HG03432 (cell line): ENCODE data around the gene PCDHGA1.
A peak's percentile ranks its signal among the peaks of the same experiment; 100 is the strongest.
"Not testable (repeated sequence)": the region's sequence is repeated elsewhere in the genome, so short reads cannot be mapped to it uniquely, and the experiment has no call there.

ENCODE experiments used
- ATAC-seq: cut with Tn5 transposase; IDR thresholded peaks from one replicate; pipeline ENCODE4 v1.9.1; 2021; ENCODE audit warnings: mild to moderate bottlenecking, moderate library complexity; ENCODE audit not compliant: unreplicated experiment

The PCDHGA1 gene

DNA sequence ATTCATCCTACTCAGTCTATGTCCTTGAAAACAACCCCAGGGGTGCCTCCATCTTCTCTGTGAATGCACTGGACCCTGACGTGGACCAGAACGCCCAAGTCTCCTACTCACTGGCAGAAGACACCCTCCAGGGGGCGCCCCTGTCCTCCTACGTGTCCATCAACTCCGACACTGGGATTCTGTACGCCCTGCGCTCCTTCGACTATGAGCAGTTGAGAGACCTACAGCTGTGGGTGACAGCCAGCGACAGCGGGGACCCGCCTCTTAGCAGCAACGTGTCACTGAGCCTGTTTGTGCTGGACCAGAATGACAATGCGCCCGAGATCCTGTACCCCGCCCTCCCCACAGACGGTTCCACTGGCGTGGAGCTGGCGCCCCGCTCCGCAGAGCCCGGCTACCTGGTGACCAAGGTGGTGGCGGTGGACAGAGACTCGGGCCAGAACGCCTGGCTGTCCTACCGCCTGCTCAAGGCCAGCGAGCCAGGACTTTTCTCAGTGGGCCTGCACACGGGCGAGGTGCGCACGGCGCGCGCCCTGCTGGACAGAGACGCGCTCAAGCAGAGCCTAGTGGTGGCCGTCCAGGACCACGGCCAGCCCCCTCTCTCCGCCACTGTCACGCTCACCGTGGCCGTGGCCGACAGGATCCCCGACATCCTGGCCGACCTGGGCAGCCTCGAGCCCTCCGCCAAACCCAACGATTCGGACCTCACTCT, 45.3 kb downstream of the PCDHGA1 start:
- ATAC-seq = not testable (repeated sequence)

DNA sequence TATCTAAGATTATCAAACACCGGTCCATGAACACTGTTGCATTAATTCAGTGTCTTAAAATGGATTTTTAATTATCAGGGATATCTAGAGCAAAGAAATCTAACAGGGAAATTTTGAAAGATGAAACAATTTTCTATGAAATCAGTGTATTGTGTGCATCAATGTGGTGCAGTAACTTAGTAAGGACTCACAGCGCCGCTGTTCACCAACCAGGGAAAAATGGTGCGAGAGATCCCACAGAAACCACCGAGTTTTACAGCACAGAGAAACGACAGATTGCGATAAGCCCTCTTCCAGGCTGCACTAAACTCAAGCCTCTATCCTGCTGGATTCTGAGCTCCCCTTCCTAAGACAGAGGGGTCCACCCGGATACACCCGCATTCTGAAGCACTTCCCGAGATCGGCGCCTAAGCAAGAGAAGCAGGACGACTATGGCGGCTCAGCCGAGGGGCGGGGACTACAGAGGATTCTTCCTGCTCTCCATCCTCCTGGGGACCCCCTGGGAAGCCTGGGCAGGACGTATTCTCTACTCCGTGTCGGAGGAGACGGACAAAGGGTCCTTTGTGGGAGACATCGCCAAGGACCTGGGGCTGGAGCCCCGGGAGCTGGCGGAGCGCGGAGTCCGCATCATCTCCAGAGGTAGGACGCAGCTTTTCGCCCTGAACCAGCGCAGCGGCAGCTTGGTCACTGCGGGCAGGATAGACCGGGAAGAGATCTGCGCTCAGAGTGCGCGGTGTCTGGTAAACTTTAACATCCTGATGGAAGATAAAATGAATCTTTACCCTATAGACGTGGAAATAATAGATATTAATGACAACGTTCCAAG, 52.4 kb downstream of the PCDHGA1 start, which contains the start of gene PCDHGA7:
Gene PCDHGA7, plus strand, starts transcription at position 274 of the 826 bp plus-strand sequence. Its CDS starts 158 bp downstream, at position 432.
- ATAC-seq = peak; percentile 64

- ATAC-seq = no peak
Observed at GRCh38 chr5:141383345-141383744, 53.0 kb downstream of the PCDHGA1 start.

- ATAC-seq = no peak
Observed at GRCh38 chr5:141384471-141385267, 54.4 kb downstream of the PCDHGA1 start.

- ATAC-seq = peak; percentile 91
Observed at GRCh38 chr5:141387557-141388311, 57.4 kb downstream of the PCDHGA1 start, which contains the start of gene PCDHGB4. Gene PCDHGB4 (plus strand): TSS chr5:141387698. CDS start chr5:141387885, 187 bp downstream.

- ATAC-seq = no peak
Observed at GRCh38 chr5:141388661-141389060, 58.3 kb downstream of the PCDHGA1 start.

- no peak for ATAC-seq
Observed at GRCh38 chr5:141389153-141390042, 59.1 kb downstream of the PCDHGA1 start.

DNA sequence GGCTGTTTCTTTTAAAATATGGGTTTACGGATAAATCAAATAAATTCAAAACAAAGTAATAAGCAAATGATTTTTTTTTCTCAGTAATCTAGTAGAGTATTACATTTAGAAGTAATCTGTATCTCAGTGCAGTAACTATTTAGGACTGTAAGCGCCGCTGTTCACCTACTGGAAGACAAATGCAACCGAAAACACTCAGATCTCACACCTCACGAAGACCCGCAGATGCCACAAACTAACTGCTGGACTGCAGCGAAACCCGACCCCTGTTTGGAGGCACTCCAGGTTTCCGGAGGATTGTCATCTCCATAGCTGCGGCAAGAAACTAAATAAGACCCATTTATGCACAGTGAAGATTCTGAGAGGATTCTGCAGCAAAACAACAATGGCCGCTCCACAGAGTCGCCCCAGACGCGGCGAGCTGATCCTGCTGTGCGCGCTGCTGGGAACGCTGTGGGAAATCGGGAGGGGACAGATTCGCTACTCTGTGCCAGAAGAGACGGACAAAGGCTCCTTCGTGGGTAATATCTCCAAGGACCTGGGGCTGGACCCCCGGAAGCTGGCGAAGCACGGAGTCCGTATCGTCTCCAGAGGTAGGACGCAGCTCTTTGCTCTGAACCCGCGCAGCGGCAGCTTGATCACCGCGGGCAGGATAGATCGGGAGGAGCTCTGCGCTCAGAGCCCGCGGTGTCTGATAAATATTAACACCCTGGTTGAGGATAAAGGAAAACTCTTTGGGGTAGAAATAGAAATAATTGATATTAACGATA, 62.3 kb downstream of the PCDHGA1 start, which contains the start of gene PCDHGA8:
Gene PCDHGA8, plus strand, starts transcription at position 205 of the 770 bp plus-strand sequence. Its CDS starts 181 bp downstream, at position 386.
- no peak for ATAC-seq

GRCh38 chr5:141393267-141393666, 63.0 kb downstream of the PCDHGA1 start:
- ATAC-seq = no peak

DNA sequence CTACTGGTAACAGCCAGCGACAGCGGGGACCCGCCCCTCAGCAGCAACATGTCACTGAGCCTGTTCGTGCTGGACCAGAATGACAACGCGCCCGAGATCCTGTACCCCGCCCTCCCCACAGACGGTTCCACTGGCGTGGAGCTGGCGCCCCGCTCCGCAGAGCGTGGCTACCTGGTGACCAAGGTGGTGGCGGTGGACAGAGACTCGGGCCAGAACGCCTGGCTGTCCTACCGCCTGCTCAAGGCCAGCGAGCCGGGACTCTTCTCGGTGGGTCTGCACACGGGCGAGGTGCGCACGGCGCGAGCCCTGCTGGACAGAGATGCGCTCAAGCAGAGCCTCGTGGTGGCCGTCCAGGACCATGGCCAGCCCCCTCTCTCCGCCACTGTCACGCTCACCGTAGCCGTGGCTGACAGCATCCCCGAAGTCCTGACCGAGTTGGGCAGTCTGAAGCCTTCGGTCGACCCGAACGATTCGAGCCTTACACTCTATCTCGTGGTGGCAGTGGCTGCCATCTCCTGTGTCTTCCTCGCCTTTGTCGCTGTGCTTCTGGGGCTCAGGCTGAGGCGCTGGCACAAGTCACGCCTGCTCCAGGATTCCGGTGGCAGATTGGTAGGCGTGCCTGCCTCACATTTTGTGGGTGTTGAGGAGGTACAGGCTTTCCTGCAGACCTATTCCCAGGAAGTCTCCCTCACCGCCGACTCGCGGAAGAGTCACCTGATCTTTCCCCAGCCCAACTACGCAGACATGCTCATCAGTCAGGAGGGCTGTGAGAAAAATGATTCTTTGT, 64.3 kb downstream of the PCDHGA1 start:
- not testable (repeated sequence) for ATAC-seq

DNA sequence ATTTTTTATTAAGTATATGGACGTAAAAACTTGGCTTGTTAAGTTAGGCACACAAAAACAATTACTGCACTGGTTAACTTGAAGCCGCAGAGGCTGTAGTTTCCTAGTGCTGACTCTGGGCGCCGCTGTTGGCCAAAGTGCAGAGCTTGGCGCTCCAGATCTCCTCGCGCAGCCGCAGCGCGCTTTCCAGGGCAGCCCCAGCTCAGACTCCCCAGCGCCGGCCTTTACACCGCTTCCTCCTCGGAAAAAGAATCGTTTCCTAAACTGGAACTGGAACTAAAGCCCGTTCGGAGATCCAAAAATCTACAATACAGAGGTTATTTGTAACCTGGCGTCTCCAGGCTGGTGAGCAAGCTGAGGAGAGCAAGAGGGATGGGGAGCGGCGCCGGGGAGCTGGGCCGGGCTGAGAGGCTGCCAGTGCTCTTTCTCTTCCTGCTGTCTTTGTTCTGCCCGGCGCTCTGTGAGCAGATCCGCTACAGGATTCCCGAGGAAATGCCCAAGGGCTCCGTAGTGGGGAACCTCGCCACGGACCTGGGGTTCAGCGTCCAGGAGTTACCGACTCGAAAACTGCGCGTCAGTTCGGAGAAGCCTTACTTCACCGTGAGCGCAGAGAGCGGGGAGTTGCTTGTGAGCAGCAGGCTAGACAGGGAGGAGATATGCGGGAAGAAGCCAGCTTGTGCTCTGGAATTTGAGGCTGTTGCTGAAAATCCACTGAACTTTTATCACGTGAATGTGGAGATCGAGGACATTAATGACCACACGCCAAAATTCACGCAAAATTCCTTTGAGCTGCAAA, 67.6 kb downstream of the PCDHGA1 start, which contains the start of gene PCDHGB5:
Gene PCDHGB5, plus strand, starts transcription at position 192 of the 796 bp plus-strand sequence. Its CDS starts 181 bp downstream, at position 373.
- peak; percentile 99 for ATAC-seq

DNA sequence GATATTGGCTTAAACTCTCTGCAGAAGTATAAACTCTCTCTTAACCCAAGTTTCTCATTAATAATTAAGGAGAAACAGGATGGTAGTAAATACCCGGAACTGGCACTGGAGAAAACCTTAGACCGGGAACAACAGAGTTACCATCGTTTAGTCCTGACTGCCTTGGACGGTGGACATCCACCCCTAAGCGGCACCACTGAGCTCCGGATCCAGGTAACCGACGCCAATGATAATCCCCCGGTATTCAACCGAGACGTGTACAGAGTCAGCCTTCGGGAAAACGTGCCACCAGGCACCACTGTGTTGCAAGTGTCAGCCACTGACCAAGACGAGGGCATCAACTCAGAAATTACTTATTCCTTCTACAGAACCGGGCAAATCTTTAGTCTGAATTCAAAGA, 68.3 kb downstream of the PCDHGA1 start:
- no peak for ATAC-seq

GRCh38 chr5:141399555-141400258, 69.4 kb downstream of the PCDHGA1 start:
- no peak for ATAC-seq

GRCh38 chr5:141402553-141403243, 72.4 kb downstream of the PCDHGA1 start, which contains the start of gene PCDHGA9:
Gene PCDHGA9 (plus strand): TSS chr5:141402778. CDS start chr5:141402953, 175 bp downstream.
- peak; percentile 43 for ATAC-seq

DNA sequence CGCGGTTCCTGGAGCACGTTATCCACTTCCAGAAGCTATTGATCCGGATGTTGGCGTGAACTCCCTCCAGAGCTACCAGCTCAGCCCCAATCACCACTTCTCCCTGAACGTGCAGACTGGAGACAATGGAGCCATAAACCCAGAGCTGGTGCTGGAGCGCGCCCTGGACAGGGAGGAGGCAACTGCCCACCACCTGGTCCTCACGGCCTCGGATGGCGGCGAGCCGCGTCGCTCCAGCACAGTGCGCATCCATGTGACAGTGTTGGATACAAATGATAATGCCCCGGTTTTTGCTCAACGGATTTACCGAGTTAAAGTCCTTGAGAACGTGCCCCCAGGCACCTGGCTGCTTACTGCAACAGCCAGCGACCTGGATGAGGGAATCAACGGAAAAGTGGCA, 73.1 kb downstream of the PCDHGA1 start:
- ATAC-seq = no peak
